ENCODE data around the gene EYA4.

The EYA4 gene

DNA sequence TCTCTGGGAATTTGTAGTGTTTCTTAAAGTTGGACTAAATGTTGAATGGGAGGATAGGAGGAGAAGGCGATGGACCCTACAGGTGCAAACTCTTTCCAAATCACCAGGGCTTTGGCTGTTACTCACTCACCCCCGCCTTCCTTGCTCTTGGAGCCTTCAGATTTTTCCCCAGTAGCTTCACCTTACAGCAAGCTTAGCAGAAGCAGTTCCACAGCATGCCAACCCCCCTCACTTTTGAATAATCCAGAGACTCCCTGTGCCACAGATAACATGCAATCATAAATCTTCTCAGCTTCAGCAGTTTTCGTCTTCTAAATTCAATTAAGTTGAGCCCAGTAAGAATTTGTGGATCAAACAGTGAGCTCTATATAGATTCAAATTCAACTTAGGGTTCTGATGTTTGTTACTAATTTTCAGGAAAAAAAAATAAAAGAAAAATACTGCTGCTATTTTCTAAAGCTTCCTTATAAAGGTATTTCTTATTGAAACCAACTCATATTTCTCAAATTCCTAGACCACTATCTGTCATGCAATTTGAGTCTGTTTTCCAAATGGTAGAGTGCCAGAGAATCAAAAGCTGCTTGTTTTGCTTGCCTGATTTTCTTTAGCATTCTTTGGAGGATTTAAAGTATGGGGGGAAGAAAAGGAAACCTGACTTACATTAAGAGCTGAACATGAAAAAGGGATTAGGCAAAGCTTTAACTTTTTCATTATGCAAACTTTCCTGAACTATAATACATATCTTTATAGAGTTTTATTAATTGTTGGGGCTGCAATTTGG, 166.4 kb downstream of the EYA4 start:
- H3K4me3 Mint-ChIP-seq = no peak overlapping the region
- no peaks in the 10 kb centered on the region for H3K9me3 Mint-ChIP-seq
- ATAC-seq = no peak
- no peaks in the 10 kb centered on the region for H3K27me3 Mint-ChIP-seq
- no peak overlapping the region for H3K27ac Mint-ChIP-seq
- H3K4me1 Mint-ChIP-seq = no peaks in the 10 kb centered on the region
- H3K36me3 Mint-ChIP-seq = no peaks in the 10 kb centered on the region

DNA sequence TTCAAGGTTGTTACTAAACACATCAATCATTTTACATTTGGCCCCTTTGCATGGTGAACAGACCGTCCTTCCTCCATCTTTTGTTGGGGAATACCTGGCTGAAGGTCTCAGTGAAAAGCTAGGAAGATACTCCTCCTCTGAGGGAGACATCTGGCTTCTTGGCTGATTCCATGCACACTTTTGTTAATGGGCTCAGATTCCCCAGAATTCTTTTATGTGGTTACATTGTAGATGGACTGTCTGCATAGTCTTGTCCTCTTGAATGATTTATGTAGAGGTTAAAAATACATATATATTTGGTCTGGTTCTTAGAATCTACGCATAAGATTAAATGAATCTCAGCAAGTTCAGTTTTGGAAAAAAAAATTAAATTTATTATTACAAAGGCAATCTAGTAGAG, 167.0 kb downstream of the EYA4 start:
- Mint-ChIP-seq H3K27me3 (no peaks in the 10 kb centered on the region), H3K36me3 (no peaks in the 10 kb centered on the region), H3K27ac (no peak overlapping the region), H3K9me3 (no peaks in the 10 kb centered on the region), H3K4me3 (no peak overlapping the region), H3K4me1 (no peaks in the 10 kb centered on the region)
- no peak for ATAC-seq

DNA sequence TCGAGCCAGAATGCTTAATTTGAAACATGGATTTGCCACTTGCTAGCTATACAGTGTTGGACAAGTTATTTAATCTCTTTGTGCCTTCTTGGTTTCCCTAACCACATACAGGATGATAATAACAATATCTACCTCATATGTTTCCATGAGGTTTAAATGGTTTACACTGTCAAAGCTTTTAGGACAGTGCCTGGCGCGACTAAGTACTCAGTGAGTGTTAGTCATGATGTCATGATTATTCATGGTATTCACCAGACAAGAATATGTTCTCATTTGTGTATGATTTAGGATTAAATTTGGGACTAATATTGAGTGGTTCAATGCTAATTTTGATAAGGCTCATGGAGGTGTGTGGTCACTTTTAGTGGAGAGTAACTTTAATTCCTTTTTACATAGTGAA, 167.4 kb downstream of the EYA4 start:
- H3K9me3 Mint-ChIP-seq = no peaks in the 10 kb centered on the region
- no peaks in the 10 kb centered on the region for H3K36me3 Mint-ChIP-seq
- ATAC-seq = no peak
- H3K4me3 Mint-ChIP-seq = no peak overlapping the region
- no peaks in the 10 kb centered on the region for H3K4me1 Mint-ChIP-seq
- no peaks in the 10 kb centered on the region for H3K27me3 Mint-ChIP-seq
- no peak overlapping the region for H3K27ac Mint-ChIP-seq

DNA sequence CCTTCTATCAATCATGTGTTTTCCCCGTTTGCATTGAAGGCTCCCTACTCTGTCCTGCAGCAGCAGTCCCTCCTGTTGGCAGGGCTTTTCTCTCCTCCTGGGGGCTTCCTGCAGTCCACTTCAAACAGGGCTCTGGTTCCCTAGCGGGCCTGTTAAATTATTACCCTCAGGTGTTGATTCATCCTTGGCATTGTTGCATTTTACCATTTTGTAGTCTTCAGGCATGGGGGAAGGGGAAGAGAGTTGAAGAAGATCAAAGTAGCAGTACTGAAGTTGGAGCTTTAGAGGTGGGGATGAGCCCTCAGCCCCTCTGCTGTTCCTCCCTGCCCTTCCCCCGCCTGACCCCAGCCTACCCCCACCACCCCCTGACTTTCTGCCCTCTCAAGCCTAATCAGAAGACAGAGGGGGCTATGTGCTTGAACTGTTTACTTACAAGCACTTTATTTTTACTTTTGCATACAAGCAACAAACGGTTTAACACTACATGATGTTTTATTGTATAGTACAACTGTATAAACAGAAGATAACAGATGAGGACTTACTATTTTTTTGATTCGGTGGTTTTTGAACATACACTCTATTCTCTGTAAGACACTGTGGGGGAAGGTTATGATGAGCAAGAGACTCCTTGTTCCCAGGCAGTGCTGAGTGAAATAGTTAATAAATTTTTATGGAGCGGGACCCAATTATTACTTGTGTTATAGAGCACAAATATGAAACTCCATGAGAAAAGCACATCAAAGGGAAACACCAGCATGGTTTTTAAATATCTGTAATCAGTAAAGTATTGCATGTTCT, 169.7 kb downstream of the EYA4 start:
- H3K27ac Mint-ChIP-seq = no peak overlapping the region
- H3K9me3 Mint-ChIP-seq = no peaks in the 10 kb centered on the region
- ATAC-seq = no peak
- no peak overlapping the region for H3K4me3 Mint-ChIP-seq
- H3K4me1 Mint-ChIP-seq = no peaks in the 10 kb centered on the region
- H3K36me3 Mint-ChIP-seq = no peaks in the 10 kb centered on the region
- H3K27me3 Mint-ChIP-seq = no peaks in the 10 kb centered on the region

DNA sequence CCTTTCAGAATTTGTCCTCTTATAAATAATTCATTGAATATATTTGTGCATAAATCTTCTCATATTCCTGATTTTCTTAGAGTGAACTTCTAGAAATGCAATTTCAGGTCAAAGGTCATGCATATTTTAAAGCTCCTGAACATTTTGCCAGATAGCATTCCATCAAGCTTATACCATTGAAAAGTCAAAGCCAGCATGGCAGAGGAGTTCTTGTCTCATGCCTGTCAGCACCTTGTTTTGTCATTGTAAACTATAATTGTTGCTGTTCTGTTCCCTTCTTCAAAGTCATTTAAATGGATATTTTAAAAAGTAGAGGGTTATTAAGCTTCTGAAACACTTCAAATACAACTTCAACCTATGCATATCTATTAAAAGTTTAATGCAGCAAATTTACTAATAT, 170.6 kb downstream of the EYA4 start:
- Mint-ChIP-seq H3K36me3 (no peaks in the 10 kb centered on the region), H3K4me3 (no peak overlapping the region), H3K4me1 (no peaks in the 10 kb centered on the region), H3K27ac (no peak overlapping the region), H3K27me3 (no peaks in the 10 kb centered on the region), H3K9me3 (no peaks in the 10 kb centered on the region)
- ATAC-seq = no peak

DNA sequence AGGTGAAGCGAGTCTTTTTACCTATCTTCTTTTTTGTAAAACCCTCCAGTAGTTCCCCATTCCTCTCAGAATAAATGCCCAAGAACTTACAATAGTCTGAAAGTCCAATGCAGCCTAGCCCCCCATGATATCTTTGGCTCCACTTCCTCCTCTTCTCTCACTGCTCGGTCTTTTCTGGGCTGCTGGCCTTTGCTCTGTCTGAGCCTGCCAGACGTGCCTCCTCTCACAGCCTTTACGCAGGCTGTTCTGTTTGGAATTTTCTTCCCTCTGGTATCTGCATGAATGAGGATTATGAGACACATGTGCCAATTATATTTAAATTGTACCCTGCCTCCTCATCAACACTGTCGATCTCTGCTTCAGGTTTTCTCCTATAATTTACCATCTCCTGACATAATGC, 174.1 kb downstream of the EYA4 start:
- Mint-ChIP-seq H3K27me3 (no peaks in the 10 kb centered on the region), H3K27ac (no peak overlapping the region), H3K4me3 (no peak overlapping the region), H3K36me3 (no peaks in the 10 kb centered on the region), H3K4me1 (no peaks in the 10 kb centered on the region), H3K9me3 (no peaks in the 10 kb centered on the region)
- ATAC-seq = no peak

DNA sequence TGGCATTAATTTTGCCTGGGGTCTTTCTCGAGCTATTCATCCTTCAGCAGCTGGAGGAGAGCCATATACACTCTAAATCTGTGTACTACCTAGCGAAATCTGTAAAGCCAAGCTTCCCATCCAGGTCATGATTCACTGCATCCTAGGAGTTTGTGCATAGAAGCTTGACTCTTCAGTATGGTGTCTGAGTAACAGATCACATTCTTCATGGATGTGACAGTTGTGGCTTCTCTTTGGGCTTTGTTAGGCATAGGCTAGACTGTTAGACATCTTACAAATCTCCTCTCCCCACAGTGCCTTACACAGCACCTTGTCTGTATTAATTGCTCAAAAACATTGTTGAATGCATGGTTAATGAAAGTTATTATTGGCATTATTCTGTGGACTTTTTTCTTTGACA, 177.0 kb downstream of the EYA4 start:
- Mint-ChIP-seq H3K27me3 (no peaks in the 10 kb centered on the region), H3K4me3 (no peak overlapping the region), H3K27ac (no peak overlapping the region), H3K9me3 (no peaks in the 10 kb centered on the region), H3K4me1 (no peaks in the 10 kb centered on the region), H3K36me3 (no peaks in the 10 kb centered on the region)
- ATAC-seq = no peak

DNA sequence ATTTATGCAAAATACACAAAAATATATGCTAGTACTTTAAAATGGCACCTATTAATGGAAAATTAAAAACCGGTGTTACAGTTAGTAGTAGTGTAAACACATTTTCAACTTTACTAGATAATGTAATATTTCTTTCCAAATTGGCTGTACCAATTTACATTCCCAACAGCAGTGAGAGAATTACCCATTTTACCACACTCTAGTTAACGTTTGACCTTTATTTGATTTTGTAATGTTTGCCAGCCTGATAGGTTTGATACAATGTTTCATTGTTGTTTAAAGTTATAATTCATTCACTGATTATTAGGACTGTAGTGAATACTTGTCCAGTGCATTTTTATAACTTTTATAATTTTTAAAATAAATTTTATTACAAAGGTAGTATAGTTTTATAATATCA, 182.1 kb downstream of the EYA4 start:
- H3K36me3 Mint-ChIP-seq = no peaks in the 10 kb centered on the region
- no peak for ATAC-seq
- no peak overlapping the region for H3K4me3 Mint-ChIP-seq
- no peaks in the 10 kb centered on the region for H3K4me1 Mint-ChIP-seq
- no peaks in the 10 kb centered on the region for H3K9me3 Mint-ChIP-seq
- no peak overlapping the region for H3K27ac Mint-ChIP-seq
- no peaks in the 10 kb centered on the region for H3K27me3 Mint-ChIP-seq

DNA sequence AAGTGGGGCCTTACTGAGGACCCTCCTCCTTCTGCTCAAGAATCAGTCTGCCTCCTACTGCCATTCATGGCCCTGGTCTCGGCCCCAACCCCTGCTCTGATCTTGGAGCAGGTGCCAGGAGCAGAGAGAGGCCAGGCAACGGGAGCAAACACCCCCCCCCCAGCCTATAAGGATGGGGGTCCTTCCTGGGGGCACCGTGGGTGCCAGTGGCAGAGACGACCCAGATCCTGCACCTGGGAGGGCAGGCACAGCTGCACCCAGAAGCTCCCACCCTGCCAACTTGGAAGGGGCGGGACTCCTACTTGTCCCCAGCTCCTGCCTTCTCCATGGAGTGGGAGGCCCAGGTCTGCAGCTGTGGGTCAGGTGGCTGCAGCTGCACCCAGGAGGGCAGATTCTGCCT, 183.2 kb downstream of the EYA4 start:
- Mint-ChIP-seq H3K36me3 (no peaks in the 10 kb centered on the region), H3K4me1 (no peaks in the 10 kb centered on the region), H3K27me3 (no peaks in the 10 kb centered on the region), H3K4me3 (no peak overlapping the region), H3K27ac (no peak overlapping the region), H3K9me3 (no peaks in the 10 kb centered on the region)
- peak; percentile 56 for ATAC-seq

DNA sequence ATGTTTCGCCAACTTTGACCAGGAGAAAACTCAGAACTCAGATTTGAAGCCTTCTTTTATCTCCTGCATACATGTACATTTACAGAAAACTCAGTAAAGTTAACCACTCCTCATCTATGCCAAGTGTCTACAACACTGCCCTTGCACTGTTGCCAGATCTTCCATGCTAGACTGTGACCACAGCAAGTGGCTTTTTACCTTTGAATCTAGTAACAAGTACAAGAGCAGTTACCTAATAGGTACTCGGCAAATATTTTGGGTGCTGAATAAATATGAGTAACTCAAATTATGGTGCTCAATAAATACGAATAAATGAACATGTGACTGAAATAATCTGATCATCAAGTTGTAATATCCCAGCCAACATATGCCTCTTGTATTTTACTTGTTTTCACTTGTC, 184.9 kb downstream of the EYA4 start:
- Mint-ChIP-seq H3K4me3 (no peak overlapping the region), H3K9me3 (no peaks in the 10 kb centered on the region), H3K4me1 (no peaks in the 10 kb centered on the region), H3K36me3 (no peaks in the 10 kb centered on the region), H3K27ac (no peak overlapping the region), H3K27me3 (no peaks in the 10 kb centered on the region)
- no peak for ATAC-seq

DNA sequence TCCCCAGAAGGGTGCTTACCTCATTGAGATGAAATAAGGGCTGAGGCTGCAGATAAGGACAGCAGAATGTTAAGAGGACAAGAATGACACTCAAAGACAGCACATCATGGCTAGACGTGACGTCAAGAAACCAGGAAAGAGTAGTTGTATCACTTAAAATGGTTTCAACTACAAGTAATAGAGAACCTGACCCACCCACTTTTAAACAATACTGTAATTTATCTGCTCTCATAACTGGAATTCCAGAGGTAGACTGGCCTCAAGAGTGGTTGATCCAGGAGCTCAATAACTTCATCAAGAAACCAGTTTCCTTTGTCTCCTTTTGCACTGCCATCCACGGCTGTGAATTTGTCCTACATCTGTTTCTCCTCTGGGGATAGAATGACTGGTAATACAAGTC, 187.1 kb downstream of the EYA4 start:
- no peaks in the 10 kb centered on the region for H3K9me3 Mint-ChIP-seq
- no peaks in the 10 kb centered on the region for H3K4me1 Mint-ChIP-seq
- no peak overlapping the region for H3K4me3 Mint-ChIP-seq
- no peak for ATAC-seq
- H3K27me3 Mint-ChIP-seq = no peaks in the 10 kb centered on the region
- H3K27ac Mint-ChIP-seq = no peak overlapping the region
- no peaks in the 10 kb centered on the region for H3K36me3 Mint-ChIP-seq

DNA sequence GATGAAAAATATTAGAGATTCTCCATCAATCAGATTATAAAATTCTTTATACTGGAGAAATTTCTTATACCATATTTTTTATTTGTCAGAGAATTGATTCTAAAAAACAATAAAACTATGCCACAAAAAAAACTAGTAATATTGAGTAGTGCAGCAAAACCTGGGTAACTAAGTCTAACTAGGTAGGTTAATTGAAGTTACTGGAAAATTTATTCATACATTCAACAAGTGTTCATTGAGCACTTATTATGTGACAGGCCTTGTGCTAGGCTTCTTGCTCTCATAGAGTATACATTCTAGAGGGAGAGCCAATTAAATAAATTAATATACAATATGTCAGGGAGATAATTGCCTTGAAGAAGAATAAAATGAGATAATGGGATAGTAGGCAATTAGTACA, 189.4 kb downstream of the EYA4 start:
- Mint-ChIP-seq H3K27me3 (no peaks in the 10 kb centered on the region), H3K36me3 (no peaks in the 10 kb centered on the region), H3K4me3 (no peak overlapping the region), H3K4me1 (no peaks in the 10 kb centered on the region), H3K9me3 (no peaks in the 10 kb centered on the region), H3K27ac (no peak overlapping the region)
- no peak for ATAC-seq

DNA sequence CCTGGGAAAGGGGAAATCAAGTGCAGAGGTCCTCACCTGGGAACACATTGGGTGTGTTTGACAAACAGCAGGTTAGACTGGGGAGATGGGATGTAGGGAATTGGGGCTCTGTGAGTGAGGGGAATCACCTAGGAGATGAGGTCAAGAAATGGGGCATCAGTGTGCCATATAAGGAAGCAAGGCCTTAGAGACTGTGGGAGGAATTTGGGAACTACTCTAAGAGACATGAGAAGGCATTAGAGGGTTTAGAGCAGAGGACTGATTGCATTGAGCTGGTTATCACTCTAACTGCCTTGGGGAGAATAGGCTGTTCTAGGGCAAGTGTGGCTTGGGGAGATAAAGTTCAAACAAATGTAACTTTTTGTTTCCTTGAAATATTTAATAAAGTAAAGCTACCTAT, 189.9 kb downstream of the EYA4 start:
- no peaks in the 10 kb centered on the region for H3K9me3 Mint-ChIP-seq

DNA sequence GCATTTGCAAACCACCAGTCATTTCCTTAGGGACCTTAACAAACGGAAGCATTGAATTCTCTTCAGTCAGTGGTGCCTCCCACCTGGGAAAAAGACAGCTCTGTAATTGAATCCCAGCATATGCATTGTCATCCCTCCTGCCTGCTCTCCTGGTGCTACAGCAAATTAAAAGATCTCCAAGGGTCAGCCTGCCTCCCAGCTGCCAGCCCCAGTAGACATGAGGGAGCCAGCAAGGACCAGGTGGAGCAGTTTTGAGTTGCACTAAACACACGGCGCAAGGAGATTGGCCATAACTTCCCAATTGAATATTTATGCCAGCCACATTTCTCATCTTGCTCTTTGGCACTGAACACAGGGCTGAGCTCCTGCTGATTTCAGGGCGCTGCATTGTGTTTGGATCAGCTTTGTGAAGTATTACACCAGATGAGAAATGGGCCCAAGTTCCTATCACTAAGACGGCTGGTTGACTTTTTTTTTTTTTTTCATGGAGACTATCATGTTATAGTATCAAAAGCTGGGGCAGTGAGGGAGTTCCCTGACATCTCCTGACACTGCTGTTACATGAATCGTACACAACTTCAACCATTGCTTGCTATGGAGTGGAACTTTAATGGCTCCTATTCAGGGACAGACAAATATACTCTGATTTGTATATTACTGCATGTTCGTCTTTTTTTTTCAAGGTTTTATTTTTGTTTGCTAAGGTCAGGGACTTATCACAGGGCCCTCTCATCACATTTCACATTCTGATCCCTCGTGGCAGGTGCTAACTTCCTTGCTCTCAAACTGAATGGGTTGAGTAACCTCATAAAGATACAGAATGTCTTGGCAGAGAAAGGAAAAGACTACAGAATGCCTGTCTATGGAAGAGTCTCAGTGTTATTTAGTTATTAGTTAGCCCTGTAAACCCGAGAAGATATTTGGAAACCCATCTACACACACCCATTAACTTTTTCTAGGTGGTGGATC, 191.1 kb downstream of the EYA4 start:
- no peaks in the 10 kb centered on the region for H3K36me3 Mint-ChIP-seq
- no peak for ATAC-seq
- H3K4me1 Mint-ChIP-seq = no peaks in the 10 kb centered on the region
- no peaks in the 10 kb centered on the region for H3K27me3 Mint-ChIP-seq
- H3K4me3 Mint-ChIP-seq = no peak overlapping the region
- H3K27ac Mint-ChIP-seq = no peak overlapping the region
- peaks cover 2% of the 10 kb centered on the region for H3K9me3 Mint-ChIP-seq

More for the DNA sequence above, 189.9 kb downstream of the EYA4 start:
- ATAC-seq = no peak
- H3K27ac Mint-ChIP-seq = no peak overlapping the region
- no peaks in the 10 kb centered on the region for H3K36me3 Mint-ChIP-seq
- H3K27me3 Mint-ChIP-seq = no peaks in the 10 kb centered on the region
- H3K4me1 Mint-ChIP-seq = no peaks in the 10 kb centered on the region
- no peak overlapping the region for H3K4me3 Mint-ChIP-seq

DNA sequence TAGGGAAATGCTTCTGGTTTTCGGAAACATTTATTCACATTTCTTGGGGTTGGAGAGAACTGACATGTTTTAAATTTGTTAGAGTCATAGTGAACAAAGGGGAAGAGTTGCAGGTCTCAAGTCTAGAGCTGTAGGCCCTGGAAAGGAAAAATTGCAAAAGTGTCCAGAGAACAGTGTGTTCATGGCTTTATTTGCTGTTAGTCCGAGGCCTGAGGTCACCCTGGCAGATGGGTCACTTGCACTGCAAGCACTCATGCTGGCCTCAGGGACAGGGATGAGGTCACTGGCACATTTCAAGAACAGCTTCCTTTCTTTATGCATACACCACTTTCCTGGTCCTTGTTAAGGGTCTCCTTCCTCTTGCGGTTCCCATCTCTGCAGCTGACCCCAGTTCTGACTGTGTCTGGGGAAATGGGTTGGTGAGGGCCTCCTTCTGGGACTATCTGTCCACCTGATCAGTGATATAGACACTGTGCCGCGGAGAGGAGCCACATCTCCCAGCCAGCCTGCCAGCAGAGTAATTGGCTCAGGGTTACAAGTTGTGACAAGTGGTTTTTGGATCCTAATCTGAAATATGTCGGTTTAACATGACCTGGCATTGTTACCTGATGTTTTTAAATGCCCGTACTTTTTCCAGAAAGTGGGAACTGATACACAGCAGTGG, 194.0 kb downstream of the EYA4 start:
- no peak for ATAC-seq
- Mint-ChIP-seq H3K4me3 (no peak overlapping the region), H3K36me3 (no peaks in the 10 kb centered on the region), H3K27ac (no peak overlapping the region), H3K27me3 (no peaks in the 10 kb centered on the region), H3K9me3 (peaks cover 2% of the 10 kb centered on the region), H3K4me1 (no peaks in the 10 kb centered on the region)
